ENCODE measurements around the gene ZFYVE21.

GRCh38 chr14:103679351-103679750 is 36.3 kb upstream of the ZFYVE21 start:
- TF ChIP-seq, protein P1, sequence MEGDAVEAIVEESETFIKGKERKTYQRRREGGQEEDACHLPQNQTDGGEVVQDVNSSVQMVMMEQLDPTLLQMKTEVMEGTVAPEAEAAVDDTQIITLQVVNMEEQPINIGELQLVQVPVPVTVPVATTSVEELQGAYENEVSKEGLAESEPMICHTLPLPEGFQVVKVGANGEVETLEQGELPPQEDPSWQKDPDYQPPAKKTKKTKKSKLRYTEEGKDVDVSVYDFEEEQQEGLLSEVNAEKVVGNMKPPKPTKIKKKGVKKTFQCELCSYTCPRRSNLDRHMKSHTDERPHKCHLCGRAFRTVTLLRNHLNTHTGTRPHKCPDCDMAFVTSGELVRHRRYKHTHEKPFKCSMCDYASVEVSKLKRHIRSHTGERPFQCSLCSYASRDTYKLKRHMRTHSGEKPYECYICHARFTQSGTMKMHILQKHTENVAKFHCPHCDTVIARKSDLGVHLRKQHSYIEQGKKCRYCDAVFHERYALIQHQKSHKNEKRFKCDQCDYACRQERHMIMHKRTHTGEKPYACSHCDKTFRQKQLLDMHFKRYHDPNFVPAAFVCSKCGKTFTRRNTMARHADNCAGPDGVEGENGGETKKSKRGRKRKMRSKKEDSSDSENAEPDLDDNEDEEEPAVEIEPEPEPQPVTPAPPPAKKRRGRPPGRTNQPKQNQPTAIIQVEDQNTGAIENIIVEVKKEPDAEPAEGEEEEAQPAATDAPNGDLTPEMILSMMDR (IDR thresholded peaks at IDR 0.05): no peak
- no peak for TF ChIP-seq POLR2A (IDR thresholded peaks at IDR 0.05)

Measured in ovary (tissue), 3 donors.